Omental fat pad (tissue), 4 donors: ENCODE measurements around the gene HOXD3. TPM values are rescaled to one million over a fixed set of nuclear protein-coding genes. Genes with fewer than 3 reads are reported as not detected.

Source experiments
- ATAC-seq: fragments of 150-250 bp; one replicate; pipeline ENCODE4 v1.9.1; 2016; ENCODE audit warnings: mild to moderate bottlenecking, moderate library complexity; ENCODE audit not compliant: low FRiP score
- DNase-seq: peaks from one replicate; pipeline ENCODE4 v3.0.0-alpha.2; 2019; ENCODE audit warnings: low spot score
- total RNA-seq, 4 donors: library from RNA; depleted of rRNA; stranded (reverse); fragments of >200 nt; gene quantifications; one replicate each; pipeline ENCODE4 v1.1.0, GENCODE V29; 2016
- TF ChIP-seq, protein P1 (sequence below), 3 donors: fragments of 450-650 bp; IDR thresholded peaks; one replicate each; pipeline ENCODE4 v1.5.1; 2016 to 2017; ENCODE audit warnings: antibody characterized with exemption in 3 of 3, mild to moderate bottlenecking in 3 of 3, moderate library complexity in 2 of 3

HOXD3 gene
- total RNA-seq, 4 donors from 2014 or later = 0.65 to 15.8 (median 2.8) TPM

GRCh38 chr2:176111846-176112374 is 45.2 kb upstream of the HOXD3 start:
- TF ChIP-seq, protein P1, sequence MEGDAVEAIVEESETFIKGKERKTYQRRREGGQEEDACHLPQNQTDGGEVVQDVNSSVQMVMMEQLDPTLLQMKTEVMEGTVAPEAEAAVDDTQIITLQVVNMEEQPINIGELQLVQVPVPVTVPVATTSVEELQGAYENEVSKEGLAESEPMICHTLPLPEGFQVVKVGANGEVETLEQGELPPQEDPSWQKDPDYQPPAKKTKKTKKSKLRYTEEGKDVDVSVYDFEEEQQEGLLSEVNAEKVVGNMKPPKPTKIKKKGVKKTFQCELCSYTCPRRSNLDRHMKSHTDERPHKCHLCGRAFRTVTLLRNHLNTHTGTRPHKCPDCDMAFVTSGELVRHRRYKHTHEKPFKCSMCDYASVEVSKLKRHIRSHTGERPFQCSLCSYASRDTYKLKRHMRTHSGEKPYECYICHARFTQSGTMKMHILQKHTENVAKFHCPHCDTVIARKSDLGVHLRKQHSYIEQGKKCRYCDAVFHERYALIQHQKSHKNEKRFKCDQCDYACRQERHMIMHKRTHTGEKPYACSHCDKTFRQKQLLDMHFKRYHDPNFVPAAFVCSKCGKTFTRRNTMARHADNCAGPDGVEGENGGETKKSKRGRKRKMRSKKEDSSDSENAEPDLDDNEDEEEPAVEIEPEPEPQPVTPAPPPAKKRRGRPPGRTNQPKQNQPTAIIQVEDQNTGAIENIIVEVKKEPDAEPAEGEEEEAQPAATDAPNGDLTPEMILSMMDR (IDR thresholded peaks at IDR 0.05) = no peak
- ATAC-seq = no peak
- DNase-seq = no peak

GRCh38 chr2:176112375-176113302 is 44.5 kb upstream of the HOXD3 start:
- TF ChIP-seq, protein P1 (IDR thresholded peaks at IDR 0.05) = no peak
- no peak for DNase-seq
- no peak for ATAC-seq

GRCh38 chr2:176114120-176114929 is 42.8 kb upstream of the HOXD3 start:
- DNase-seq = no peak
- TF ChIP-seq, protein P1 (IDR thresholded peaks at IDR 0.05) = no peak
- ATAC-seq = no peak

GRCh38 chr2:176114930-176115625 is 42.0 kb upstream of the HOXD3 start:
- ATAC-seq (no peak), DNase-seq (no peak)
- TF ChIP-seq, protein P1 (IDR thresholded peaks at IDR 0.05) = no peak

- TF ChIP-seq, protein P1 (IDR thresholded peaks at IDR 0.05) = no peak
- ATAC-seq = no peak
- DNase-seq = no peak
Measured at GRCh38 chr2:176115883-176116813, 41.0 kb upstream of the HOXD3 start, which contains the start of gene HOXD10. HOXD10 (plus strand) TSS chr2:176116778; CDS start chr2:176116834, 56 bp downstream.
